ENCODE results near the gene GINS1. TPM values are rescaled to one million over a fixed set of nuclear protein-coding genes. Genes with fewer than 3 reads are reported as not detected.
"Not testable (repeated sequence)": the region's sequence is repeated elsewhere in the genome, so short reads cannot be mapped to it uniquely, and the experiment has no call there.

Gene GINS1
- polyA plus RNA-seq, 1 donor = 6.0 TPM

DNA sequence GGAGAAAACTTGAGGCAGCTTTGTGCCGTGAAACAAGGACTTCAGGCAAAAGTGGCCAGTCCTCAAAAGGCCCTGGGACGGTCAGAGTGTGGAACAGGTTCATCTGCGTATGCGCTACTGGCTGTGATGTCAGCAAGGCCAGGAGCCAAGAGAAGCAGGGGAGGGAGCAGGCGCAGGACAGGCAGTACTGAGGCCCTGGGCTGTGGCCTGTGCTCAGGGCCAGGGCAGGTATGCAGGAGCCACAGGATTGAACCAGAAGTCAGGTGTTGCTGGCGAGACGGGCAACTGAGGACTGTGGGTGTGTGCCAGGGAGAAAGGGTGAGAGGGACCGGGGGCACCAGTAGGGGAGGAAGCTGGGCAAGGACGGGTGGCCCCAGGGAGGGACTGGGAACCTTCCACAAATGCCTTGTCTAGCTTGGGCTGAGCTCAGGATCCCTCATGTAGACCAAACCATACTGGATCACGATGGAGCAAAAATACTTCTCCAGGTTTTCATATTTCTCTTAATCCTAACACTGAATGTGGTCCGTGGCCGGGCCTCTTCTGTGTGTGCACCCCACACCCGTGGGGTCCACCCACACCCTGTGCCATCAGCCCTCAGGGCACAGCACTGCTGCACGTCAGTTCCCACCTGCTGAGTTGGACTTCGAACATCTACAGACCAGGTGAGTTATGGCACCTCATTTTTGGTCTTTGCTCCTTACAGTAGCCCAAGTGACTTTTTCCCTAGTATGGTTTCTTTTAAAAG, 46.9 kb downstream of the GINS1 start:
- no peak for DNase-seq

DNA sequence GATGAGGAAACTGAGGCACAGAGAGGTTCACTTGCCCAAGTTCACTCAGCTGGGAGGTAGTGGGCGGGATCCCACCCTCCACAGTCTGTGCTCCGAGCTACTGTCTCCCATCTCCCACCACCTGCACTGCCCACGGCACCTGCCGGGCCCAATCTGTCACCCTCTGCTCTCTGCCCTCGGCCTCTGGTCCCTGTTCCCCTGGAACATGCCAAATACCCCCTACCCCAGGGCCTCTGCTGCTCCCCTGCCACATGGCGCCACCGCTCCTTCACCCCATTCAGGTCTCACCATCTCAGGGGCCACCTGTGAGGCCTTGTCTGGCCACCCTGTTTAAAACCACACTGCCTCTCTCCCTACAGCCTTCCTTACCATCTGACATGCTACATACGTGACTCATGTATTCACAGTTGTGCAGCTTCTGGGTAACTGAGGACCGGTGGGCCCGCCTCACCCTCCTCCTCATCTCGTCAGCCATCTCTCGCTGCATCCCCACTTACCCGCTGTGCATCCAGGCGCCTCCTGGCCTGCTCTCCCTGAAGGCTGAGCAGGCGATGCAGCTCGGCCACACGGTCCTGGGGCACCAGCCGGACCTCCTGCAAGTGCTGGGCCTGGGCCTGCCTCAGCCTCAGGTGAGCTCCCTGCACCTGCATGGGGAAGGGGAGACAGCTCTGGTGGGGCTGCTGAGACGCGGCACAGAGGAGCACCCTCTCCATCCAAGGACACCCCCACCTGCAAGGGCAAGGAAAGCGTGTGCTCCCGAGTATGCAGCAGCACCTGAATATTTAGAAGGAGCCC, 50.6 kb downstream of the GINS1 start:
- no peak for DNase-seq

DNA sequence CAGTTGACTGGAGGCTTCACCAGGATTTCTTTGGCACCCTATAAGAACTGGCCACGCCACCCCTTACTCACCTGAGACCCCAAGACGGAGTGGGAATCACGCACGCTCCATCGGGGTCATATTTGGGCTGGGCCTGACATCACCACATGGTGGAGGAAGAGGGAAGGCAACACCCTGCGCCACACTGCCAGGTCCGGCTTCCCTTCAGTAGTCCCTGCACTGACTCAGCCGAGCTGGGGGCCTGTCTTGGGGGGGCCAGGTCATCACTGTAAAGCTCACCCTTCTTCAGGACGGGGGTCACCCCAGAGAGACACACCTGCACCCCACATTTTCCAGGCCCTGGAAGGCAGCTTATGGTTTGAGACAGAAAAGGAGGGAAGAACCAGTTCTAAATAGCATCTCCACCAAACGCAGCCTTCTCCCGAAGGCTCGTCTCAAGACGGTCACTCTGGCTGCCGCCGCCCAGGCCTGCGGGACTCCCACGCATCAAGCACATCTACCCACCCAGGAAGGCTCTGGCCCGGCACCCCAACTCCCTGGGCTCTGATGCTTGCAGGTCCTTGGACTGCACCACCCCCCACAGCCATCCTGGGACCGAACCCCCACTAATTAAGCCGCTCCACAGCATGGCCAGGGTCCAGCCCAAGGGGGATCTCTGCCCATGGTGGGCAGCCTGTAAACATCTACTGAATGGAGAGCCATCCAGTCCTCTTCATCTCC, 51.8 kb downstream of the GINS1 start:
- no peak for DNase-seq

DNA sequence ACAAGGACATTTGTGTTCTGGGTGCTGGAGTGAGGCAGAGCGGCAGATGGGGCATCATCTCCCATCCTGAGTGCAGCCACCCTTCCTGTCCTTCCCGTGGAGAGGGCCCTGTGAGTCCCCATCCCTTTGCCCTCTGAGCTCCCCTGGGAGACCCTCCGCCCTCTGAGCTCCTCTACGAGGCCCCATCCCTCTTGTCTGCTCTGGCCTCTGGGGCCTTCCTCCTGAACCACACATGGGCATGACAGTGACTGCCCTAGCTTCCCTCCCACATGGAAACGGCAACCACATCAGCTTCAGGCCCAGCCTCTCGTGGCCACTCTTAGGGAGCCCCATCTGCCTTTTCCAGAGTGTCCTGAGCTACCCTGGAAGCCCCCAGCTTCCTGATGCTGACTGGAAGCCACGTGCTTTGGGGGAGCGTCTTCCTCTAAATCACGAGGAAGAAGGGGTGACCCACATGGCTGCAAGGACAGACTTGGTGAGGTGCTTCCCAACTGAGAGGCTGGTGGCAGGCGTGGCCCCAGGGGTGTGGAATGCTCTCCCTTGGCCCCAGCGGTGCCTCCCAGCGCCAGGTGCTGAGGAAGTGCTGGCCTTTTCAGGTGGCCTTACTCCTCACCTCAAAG, 52.6 kb downstream of the GINS1 start:
- DNase-seq = no peak

DNA sequence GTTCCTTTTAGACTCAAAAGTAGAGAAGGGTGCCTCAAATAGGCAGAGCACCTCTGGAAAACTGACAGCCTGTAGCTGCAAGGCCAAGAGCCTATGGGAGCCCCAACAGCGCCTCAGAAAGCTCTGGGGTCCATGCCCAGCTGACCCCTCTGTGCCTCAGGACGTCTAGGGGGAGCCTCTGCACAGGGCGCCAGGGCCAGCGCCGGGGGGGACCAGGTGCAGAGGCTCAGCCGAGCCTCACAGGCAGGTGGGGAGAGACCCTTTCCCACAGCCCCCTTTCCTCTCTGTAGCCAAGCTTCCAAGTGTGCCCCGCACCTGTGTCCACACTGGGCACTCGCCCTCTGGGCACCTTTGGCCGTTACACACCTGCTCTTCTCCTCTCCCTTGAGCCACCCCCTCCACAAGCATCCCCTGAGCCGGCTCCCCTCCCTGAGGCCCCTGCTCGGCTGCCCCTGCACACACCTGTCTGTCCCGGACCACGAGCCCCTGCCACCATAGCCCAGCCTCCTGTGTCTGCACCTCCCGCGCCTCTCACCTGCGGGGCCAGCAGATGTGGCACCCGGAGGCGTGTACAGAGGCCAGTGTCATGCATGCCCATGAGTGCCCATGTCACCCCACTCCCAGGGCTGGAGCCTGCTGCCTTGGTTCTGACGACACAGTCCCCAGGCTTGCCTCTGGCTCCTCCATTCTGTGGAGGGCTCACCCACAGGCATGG, 53.2 kb downstream of the GINS1 start:
- no peak for DNase-seq

DNA sequence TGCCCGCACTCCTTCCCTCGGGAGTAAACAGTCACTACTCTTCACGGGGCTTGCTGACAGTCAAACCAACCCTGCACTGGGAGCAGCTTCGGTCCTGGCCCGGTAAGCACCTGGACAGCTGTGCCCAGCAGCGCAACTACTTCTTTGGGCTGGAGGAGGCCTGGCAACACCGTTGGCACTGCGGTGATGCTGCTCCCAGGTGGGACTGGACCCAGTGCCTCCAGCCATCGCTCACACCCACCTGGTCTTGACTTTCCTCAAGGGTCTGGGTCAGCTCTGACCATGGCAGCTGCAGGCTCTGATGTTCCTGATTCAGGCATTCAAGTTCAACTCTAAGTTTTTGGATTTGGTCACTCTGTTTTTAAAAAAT, 53.8 kb downstream of the GINS1 start:
- no peak for DNase-seq

DNA sequence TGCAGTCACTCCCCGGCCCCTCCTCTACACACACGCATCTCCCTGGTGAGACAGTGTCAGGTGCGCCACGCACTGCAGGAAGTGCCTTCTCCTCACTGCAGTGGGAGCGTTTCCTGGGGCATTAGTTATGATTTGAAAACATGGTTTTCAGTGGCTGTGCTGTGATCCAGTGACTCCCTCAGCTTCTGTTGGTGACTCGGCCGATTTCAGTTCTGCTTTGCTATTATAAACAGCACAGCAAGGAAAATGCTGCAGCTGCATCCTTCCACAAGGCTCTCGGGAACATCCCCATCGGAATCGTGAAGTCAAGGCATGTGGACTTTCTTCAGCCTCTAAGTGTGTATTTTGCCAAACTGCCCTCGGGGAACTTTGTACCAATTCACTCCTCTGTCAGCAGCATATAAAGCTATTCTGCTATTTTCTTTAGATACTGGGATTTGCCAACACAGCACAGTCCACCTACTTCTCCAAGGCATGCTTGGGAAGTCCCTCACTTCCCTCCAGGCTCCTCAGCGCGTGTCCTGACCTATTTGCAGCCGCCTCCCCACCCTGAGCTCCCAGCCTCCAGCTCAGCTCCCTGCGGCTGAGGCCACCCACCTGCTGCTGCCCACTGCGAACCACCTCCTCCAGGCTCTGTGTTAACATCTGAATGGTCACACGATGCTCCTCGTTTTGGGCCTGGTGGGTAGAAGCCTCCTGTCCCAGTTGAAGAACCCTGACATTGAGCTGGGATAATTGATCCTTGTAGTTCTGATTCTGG, 54.5 kb downstream of the GINS1 start:
- DNase-seq = peak; percentile 34

DNA sequence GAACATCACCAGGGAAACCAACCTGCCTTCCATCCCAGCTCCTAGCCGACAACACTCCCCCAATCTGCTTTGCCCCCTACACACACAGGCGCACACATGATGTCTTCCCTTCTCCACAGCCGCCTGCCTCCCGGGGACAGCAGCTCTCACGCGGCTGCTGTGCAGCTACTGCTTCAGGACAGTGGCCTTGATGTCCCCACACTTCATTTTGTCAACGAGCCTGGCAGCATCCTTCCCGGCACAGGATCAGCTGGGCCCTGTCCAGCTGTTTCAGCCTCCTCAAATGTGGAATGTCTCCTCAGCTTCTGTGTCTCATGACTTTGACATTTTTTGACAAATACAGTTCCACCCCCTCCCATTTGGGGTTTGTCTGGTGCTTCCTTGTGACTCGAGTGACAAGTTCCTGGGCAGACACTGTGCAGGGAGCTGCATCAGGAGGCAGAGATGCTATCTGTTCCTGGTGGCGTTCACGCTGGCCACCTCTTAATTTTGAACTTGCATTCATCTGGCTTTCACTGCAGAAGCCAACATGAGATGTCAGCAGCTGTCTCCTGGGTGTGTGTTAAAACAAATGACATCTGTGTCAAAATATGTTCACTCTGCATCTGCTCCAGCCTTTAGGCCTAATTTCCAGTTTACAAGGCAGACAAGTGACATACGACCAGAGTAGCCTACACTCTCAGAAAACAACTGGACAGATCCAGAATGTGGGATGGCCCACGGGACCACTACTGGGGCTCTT, 57.2 kb downstream of the GINS1 start:
- DNase-seq = no peak

DNA sequence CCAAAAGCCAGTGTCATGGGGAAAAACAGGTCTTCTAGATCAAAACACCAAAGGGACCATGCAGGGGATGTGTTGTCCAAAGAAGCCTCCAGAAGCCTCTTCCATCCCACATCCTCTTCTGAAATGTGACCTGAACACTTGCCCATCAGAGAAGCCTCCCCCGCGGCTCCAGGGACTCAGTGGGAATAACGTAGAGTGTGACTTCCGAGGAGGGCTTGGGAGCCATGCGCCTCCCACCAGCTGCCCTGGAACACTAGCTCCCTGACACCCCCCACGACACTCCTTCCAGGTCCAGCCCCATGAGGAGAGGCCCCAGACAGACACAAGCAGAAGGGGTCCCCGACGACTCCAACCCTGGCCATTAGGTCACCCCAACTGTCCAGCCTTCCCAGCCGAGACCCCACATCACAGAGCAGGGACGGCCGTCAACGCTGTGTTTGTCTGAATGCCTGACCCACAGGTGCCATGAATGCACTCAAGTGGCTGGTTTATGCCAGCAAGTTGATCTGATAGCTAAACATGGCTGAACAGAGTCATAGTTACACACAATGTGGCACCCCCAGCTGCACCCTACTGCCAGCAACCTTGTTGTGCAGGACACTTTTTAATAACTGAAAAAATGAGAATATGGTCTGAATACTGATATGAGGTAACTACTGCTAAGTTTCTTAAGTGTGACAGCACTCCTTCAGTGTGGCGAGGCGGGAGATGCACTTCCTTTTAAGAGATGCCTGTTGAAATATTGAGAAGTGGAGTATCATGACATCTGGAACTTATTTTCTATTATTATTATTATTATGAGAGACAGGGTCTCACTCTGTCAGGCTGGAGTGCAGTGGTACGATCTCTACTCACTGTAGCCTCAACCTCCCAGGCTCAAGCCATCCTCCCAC, 58.0 kb downstream of the GINS1 start:
- no peak for DNase-seq

DNA sequence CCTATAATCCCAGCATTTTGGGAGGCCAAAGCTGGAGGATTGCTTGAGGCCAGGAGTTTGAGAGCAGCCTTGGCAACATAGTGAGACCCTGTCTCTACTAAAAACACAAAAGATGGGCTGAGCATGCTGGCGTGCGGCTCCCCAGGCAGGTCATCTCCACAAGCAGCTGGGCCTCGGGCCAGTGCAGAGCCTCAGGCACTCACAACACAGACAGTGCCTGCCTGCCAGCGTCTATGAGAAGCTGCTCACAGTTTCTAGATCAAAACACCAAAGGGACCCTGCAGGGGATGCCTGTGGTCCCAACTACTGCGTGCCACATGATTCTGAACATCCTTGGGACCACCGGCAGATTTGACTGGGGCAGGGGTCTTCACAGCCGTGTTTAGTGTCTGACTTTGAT, 59.4 kb downstream of the GINS1 start:
- DNase-seq = no peak

DNA sequence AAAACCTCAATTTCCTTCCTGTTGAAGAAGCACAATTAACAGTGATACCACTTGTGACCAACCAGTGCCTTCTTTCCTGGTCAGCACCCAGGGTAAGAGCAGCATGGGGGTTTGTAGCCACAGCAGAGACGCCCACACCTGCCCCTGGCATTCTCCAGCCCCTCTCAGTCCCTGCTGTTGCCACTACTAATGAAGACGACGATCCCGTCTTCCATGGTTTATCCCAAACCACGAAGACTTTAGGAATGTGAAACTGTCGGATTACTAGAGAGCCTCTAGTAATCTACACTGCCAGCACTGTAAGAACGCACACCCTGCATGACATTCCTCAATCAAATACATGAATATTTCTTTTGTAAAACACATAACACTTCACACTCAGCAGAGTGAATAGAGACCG, 60.0 kb downstream of the GINS1 start:
- no peak for DNase-seq

DNA sequence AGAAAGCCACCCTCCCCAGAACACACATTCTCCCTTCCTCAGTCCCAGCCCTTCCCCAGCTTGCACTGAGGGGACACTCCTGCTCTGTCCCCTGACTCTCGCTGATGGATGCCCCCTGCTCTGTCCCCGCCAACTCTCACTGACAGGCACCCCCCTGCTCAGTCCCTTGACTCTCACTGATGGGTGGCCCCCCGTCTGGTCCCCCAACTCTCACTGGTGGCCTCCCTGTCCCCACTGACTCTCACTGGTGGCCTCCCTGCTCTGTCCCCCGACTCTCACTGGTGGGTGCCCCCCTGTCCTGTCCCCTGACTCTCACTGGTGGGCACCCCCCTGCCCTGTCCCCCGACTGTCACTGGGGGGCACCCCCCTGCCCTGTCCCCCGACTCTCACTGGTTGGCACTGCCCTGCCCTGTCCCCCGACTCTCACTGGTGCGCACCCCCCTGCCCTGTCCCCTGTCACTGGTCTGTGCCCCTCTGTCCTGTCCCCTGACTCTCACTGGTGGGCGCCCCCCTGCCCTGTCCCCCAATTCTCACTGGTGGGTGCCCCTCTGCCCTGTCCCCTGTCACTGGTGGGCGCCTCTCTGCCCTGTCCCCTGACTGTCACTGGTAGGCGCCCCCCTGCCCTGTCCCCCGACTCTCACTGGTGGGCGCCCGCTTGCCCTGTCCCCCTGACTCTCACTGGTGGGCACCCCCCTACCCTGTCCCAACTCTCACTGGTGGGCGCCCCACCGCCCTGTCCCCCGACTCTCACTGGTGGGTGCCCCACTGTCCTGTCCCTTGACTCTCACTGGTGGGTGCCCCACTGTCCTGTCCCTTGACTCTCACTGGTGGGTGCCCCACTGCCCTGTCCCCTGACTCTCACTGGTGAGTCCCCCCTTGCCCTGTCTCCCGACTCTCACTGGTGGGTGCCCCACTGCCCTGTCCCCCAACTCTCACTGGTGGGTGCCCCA, 60.9 kb downstream of the GINS1 start:
- DNase-seq = no peak

DNA sequence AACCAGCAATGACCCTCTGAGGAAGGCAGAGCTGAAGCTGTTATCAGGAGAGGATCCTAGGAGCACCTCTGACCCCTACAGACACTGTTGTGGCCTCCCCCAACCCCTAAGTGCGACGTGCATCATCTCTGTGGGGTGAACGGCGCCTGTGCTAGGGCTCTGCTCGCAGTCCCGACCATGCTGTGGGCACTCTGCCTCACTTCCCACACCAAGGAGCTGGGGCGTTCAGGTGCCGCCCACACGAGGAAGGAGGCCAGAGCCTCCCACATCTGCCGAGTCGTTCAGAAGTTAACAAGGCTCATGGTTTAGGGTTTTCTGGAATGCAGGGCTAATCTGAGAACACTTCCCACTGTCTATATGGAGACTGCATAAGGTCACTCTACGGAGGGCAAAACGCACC, 62.1 kb downstream of the GINS1 start:
- DNase-seq = no peak

DNA sequence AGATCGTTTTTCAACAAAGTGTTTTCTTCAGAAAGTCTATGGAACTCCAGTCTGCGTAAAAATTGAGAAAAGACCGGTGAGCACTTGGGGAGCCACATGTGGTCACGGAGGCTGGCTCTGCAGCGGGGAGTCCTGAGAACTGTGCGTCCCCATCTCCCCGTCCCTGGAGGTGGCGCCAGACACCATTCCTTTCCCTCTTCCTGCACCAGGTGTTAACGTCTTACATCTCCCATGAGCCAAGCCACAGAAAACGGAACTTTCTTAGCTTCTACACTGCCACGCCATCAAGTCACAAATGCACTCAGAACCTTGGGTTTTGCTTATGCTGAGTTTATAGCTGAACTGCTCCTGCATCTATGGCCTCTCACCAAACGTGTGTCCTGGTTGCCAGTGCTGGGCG, 62.6 kb downstream of the GINS1 start:
- peak; percentile 19 for DNase-seq

DNA sequence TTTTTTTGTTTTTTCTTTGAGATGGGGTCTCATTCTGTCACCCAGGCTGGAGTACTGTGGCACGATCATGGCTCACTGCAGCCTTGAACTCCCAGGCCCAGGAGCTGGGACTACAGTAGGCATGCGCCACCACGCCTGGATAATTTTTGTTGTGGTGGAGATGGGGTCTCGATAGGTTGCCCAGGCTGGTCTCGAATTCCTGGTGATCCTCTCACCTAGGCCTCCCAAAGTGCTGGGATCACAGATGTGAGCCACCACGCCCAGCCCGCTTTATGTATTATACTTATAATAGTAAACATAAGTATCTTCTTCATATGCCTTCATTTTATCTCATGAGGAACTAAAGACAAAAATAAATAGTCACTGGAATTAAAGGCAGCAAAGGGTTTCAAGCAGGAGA, 63.5 kb downstream of the GINS1 start:
- DNase-seq = no peak

DNA sequence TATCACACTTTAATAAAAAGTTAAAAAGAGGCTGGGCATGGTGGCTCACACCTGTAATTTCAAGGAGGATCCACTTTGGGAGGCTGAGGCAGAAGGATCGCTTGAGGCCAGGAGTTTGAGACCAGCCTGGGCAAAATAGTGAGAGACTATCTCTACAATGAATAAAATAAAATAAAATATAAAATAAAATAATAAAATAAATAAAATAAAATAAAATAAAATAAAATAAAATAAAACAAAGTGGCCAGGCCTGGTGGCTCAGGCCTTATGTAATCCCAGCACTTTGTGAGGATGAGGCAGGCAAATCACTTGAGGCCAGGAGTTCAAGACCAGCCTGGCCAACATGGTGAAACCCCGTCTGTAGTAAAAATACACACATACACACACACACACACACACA, 65.8 kb downstream of the GINS1 start:
- DNase-seq = not testable (repeated sequence)

DNA sequence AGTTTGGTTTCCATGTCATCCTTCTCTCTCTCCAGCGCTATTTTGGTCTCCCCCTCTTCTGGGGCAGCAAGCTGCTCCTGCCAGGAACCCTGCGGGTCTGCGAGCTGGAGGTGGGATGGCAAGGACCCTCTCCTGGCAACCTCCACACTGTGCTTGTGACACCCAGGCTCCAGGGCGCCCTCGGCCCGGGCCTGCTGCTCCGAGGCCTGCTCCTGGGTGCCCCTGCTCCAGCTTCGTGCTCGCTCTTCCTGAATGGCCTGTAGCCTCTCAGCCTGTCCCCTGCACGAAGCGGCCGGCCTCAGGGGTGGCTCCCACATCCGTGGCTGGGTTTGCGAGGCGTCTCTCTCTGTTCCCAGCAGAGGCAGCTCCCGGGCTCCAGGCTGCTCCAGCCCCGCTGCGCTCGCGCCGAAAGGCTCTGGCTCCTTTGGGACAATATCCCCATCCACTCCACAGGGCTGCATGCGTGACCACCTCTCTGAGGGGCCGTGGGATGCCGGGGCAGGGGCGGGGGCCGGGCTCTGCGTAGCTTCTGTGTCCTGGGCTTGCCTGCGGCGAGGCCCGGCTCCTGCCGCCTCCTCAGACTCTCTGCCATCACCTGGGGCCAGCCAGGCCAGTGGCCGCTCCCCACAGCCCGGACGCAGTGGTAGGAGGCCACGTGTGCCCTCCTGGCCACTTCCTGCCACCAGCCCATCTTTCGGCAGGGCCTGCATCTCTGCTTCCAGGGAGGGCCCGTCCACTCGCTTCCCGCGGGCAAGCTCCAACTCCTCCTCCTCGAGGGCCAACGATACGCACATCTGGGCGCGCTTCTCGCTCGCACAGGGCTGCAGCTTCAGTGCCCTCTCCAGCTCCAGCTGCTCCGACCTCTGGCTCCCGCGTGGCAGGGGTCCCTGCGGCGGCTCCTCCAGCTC, 68.9 kb downstream of the GINS1 start:
- no peak for DNase-seq
